DND-41 (cell line): ENCODE data around the gene SPEG.

ENCODE experiments used
- ATAC-seq: fragments of 200-7000 bp; cut with Tn5 transposase; 3 replicates; pipeline ENCODE4 v1.9.1; 2021; ENCODE audit warnings: low read depth; ENCODE audit not compliant: insufficient read depth
- DNase-seq: peaks from one replicate; pipeline ENCODE4 v3.0.0-alpha.2; 2020
- H2AFZ ChIP-seq: 2 replicates; pipeline ENCODE4 v1.6.0; 2012; ENCODE audit warnings: low read depth, low read length
- H3K27ac ChIP-seq: 2 replicates; pipeline ENCODE4 v1.5.1; 2012; ENCODE audit warnings: low read length, inconsistent platforms
- H3K27me3 ChIP-seq: fragments of 200-600 bp; sonication (generic); 2 replicates; pipeline ENCODE4 v1.6.0; 2012; ENCODE audit warnings: low read length, mild to moderate bottlenecking, inconsistent platforms; ENCODE audit not compliant: insufficient read depth, poor library complexity
- H3K36me3 ChIP-seq: 2 replicates; pipeline ENCODE4 v1.5.1; 2012; ENCODE audit warnings: low read length, inconsistent platforms; ENCODE audit not compliant: insufficient read depth
- H3K4me1 ChIP-seq: 2 replicates; pipeline ENCODE4 v1.5.1; 2012; ENCODE audit warnings: mild to moderate bottlenecking, low read length; ENCODE audit not compliant: insufficient read depth
- H3K4me2 ChIP-seq: 2 replicates; pipeline ENCODE4 v1.6.0; 2012; ENCODE audit warnings: mild to moderate bottlenecking, moderate library complexity, low read length, inconsistent platforms; ENCODE audit not compliant: insufficient read depth
- H3K4me3 ChIP-seq, 2 experiments: fragments of 200-600 bp in 1 of 2; shearing (Covaris generic) in 1 of 2; 2 replicates each; pipeline ENCODE4 v1.5.1; 2012 to 2016; ENCODE audit warnings: inconsistent platforms in 2 of 2, low read length in 2 of 2, mild to moderate bottlenecking in 2 of 2, low read depth in 1 of 2, moderate library complexity in 1 of 2
- H3K79me2 ChIP-seq: 2 replicates; pipeline ENCODE4 v1.6.0; 2012; ENCODE audit warnings: low read length, inconsistent platforms; ENCODE audit not compliant: insufficient read depth
- H3K9ac ChIP-seq: 2 replicates; pipeline ENCODE4 v1.6.0; 2012; ENCODE audit warnings: low read depth, mild to moderate bottlenecking, inconsistent platforms, low read length, moderate library complexity
- H3K9me3 ChIP-seq: 2 replicates; pipeline ENCODE4 v1.5.1; 2012; ENCODE audit warnings: low read length, moderate library complexity, mild to moderate bottlenecking, inconsistent platforms; ENCODE audit not compliant: insufficient read depth, severe bottlenecking
- H4K20me1 ChIP-seq: 2 replicates; pipeline ENCODE4 v1.6.0; 2012; ENCODE audit warnings: low read length; ENCODE audit not compliant: insufficient read depth
- CTCF ChIP-seq: IDR thresholded peaks from 2 replicates; pipeline ENCODE4 v1.5.1; 2012; ENCODE audit warnings: borderline replicate concordance, low read length, moderate library complexity, mild to moderate bottlenecking; ENCODE audit not compliant: poor library complexity, severe bottlenecking; ENCODE audit errors: extremely low read depth
- EZH2 ChIP-seq: IDR thresholded peaks from 3 replicates; pipeline ENCODE4 v1.6.1; 2012; ENCODE audit warnings: borderline replicate concordance, low read depth, mild to moderate bottlenecking, moderate library complexity, low read length, inconsistent platforms; ENCODE audit not compliant: severe bottlenecking

The SPEG gene

GRCh38 chr2:219416938-219417337 is 17.7 kb upstream of the SPEG start:
- no peak for DNase-seq
- H3K9me3 ChIP-seq, result peaks cover 4% of the 10 kb centered on the region
- H3K9ac ChIP-seq, result no peak overlapping the region
- peaks cover 10% of the 10 kb centered on the region for H3K27me3 ChIP-seq
- H3K4me2 ChIP-seq, result no peak overlapping the region
- no peak overlapping the region for H2AFZ ChIP-seq
- no peaks in the 10 kb centered on the region for H3K4me1 ChIP-seq
- no peak overlapping the region for H3K4me3 ChIP-seq
- H4K20me1 ChIP-seq, result no peaks in the 10 kb centered on the region; the same call in 1 of the 2 replicates
- TF ChIP-seq EZH2 (no peak), CTCF (no peak)
- no peaks in the 10 kb centered on the region for H3K36me3 ChIP-seq
- no peak for ATAC-seq
- H3K27ac ChIP-seq, result no peak overlapping the region
- no peaks in the 10 kb centered on the region for H3K79me2 ChIP-seq

- DNase-seq (no peak), ATAC-seq (no peak)
- no peaks in the 10 kb centered on the region; the same call in 1 of the 2 replicates for H4K20me1 ChIP-seq
- no peak overlapping the region for H3K27ac ChIP-seq
- H3K36me3 ChIP-seq, result no peaks in the 10 kb centered on the region
- no peaks in the 10 kb centered on the region for H3K79me2 ChIP-seq
- no peak overlapping the region for H3K9ac ChIP-seq
- TF ChIP-seq EZH2 (no peak), CTCF (no peak)
- H3K4me2 ChIP-seq, result no peak overlapping the region
- H3K4me3 ChIP-seq, result no peak overlapping the region
- H3K9me3 ChIP-seq, result peaks cover 2% of the 10 kb centered on the region
- H2AFZ ChIP-seq, result no peak overlapping the region
- no peaks in the 10 kb centered on the region for H3K4me1 ChIP-seq
- peaks cover 10% of the 10 kb centered on the region for H3K27me3 ChIP-seq
Measured at GRCh38 chr2:219417374-219417773, 17.3 kb upstream of the SPEG start.

- no peak for ATAC-seq
- no peaks in the 10 kb centered on the region for H3K4me1 ChIP-seq
- H3K9ac ChIP-seq, result no peak within 1 kb of the TSS
- DNase-seq, result no peak
- H3K4me3 ChIP-seq, result no peak within 1 kb of the TSS
- H3K27ac ChIP-seq, result no peak within 1 kb of the TSS
- no peaks in the 10 kb centered on the region for H3K9me3 ChIP-seq
- no peaks in the 10 kb centered on the region; the same call in 1 of the 2 replicates for H4K20me1 ChIP-seq
- peaks cover 10% of the 10 kb centered on the region for H3K27me3 ChIP-seq
- no peak within 1 kb of the TSS for H3K4me2 ChIP-seq
- H3K36me3 ChIP-seq, result no peaks in the 10 kb centered on the region
- no peak within 1 kb of the TSS for H2AFZ ChIP-seq
- H3K79me2 ChIP-seq, result no peaks in the 10 kb centered on the region
- TF ChIP-seq EZH2, result no peak
- no peak for TF ChIP-seq CTCF
Measured at GRCh38 chr2:219418155-219419011, 16.3 kb upstream of the SPEG start, which contains the start of gene DES. TSS of gene DES (plus strand) at chr2:219418377. CDS start at chr2:219418463, 86 bp downstream.
